H9 (cell line): Measurements from ENCODE around the gene SPTA1. TPM values are rescaled to one million over a fixed set of nuclear protein-coding genes. Genes with fewer than 3 reads are reported as not detected.

Experiments
- DNase-seq: peaks from one replicate; pipeline ENCODE4 v3.0.0-alpha.2; 2017
- H2AFZ ChIP-seq: one replicate; pipeline ENCODE4 v1.6.1; 2013; ENCODE audit warnings: mild to moderate bottlenecking, low read length, control low read depth, moderate library complexity
- H2AK5ac ChIP-seq: 2 replicates; pipeline ENCODE4 v1.6.1; 2013; ENCODE audit warnings: low read length, control low read depth, mixed read lengths; ENCODE audit not compliant: insufficient read length
- H2BK120ac ChIP-seq: one replicate; pipeline ENCODE4 v1.6.1; 2013; ENCODE audit warnings: low read depth, mild to moderate bottlenecking, low read length, control low read depth, inconsistent platforms; ENCODE audit not compliant: poor library complexity, severe bottlenecking
- H2BK12ac ChIP-seq: 2 replicates; pipeline ENCODE4 v1.6.1; 2013; ENCODE audit warnings: low read length, control low read depth, mixed read lengths, low read depth; ENCODE audit not compliant: insufficient read length
- H2BK15ac ChIP-seq: 2 replicates; pipeline ENCODE4 v1.6.1; 2013; ENCODE audit warnings: low read depth, low read length, control low read depth
- H2BK20ac ChIP-seq: one replicate; pipeline ENCODE4 v1.6.1; 2013; ENCODE audit warnings: low read depth, mild to moderate bottlenecking, low read length, control low read depth, inconsistent platforms; ENCODE audit not compliant: poor library complexity, severe bottlenecking
- H2BK5ac ChIP-seq: 2 replicates; pipeline ENCODE4 v1.6.1; 2013; ENCODE audit warnings: low read length, control low read depth, mixed read lengths; ENCODE audit not compliant: insufficient read length
- H3K14ac ChIP-seq: 2 replicates; pipeline ENCODE4 v1.6.1; 2013; ENCODE audit warnings: low read length, control low read depth; ENCODE audit not compliant: insufficient read depth
- H3K18ac ChIP-seq: 2 replicates; pipeline ENCODE4 v1.6.1; 2013; ENCODE audit warnings: low read depth, mild to moderate bottlenecking, mixed read lengths, low read length, control low read depth; ENCODE audit not compliant: insufficient read length
- H3K23ac ChIP-seq: 2 replicates; pipeline ENCODE4 v1.6.1; 2013; ENCODE audit warnings: low read length, control low read depth, mixed read lengths, low read depth; ENCODE audit not compliant: insufficient read length
- H3K23me2 ChIP-seq: 2 replicates; pipeline ENCODE4 v1.6.1; 2013; ENCODE audit warnings: low read depth, mild to moderate bottlenecking, mixed read lengths, low read length, control low read depth; ENCODE audit not compliant: insufficient read length, poor library complexity, severe bottlenecking
- H3K27ac ChIP-seq: 2 replicates; pipeline ENCODE4 v1.5.1; 2013; ENCODE audit warnings: low read length, control low read depth, mixed read lengths, low read depth; ENCODE audit not compliant: insufficient read length
- H3K27me3 ChIP-seq: 2 replicates; pipeline ENCODE4 v1.6.1; 2013; ENCODE audit warnings: low read length, control low read depth, inconsistent platforms; ENCODE audit not compliant: insufficient read depth
- H3K4ac ChIP-seq: 2 replicates; pipeline ENCODE4 v1.6.1; 2013; ENCODE audit warnings: low read depth, mild to moderate bottlenecking, control low read depth, inconsistent platforms, low read length, moderate library complexity
- H3K4me1 ChIP-seq: 2 replicates; pipeline ENCODE4 v1.6.1; 2013; ENCODE audit warnings: low read length, control low read depth, inconsistent platforms; ENCODE audit not compliant: insufficient read depth
- H3K4me2 ChIP-seq: 2 replicates; pipeline ENCODE4 v1.6.1; 2013; ENCODE audit warnings: low read length, control low read depth, mixed read lengths; ENCODE audit not compliant: insufficient read length, insufficient read depth
- H3K56ac ChIP-seq: 2 replicates; pipeline ENCODE4 v1.6.1; 2013; ENCODE audit warnings: low read depth, mild to moderate bottlenecking, mixed read lengths, low read length, control low read depth; ENCODE audit not compliant: insufficient read length
- H3K79me1 ChIP-seq: 2 replicates; pipeline ENCODE4 v1.6.1; 2013; ENCODE audit warnings: low read depth, mild to moderate bottlenecking, moderate library complexity, low read length, control low read depth, inconsistent platforms; ENCODE audit not compliant: insufficient read depth, poor library complexity, severe bottlenecking
- H3K79me2 ChIP-seq: 2 replicates; pipeline ENCODE4 v1.6.1; 2013; ENCODE audit warnings: low read length, control low read depth, inconsistent platforms; ENCODE audit not compliant: insufficient read depth
- H3K9ac ChIP-seq: 2 replicates; pipeline ENCODE4 v1.6.1; 2013; ENCODE audit warnings: low read length, control low read depth, mixed read lengths; ENCODE audit not compliant: insufficient read length; ENCODE audit errors: extremely low read depth
- H3K9me3 ChIP-seq: one replicate; pipeline ENCODE4 v1.6.1; 2013; ENCODE audit warnings: low read depth, low read length, inconsistent platforms; ENCODE audit not compliant: control insufficient read depth
- H3T11ph ChIP-seq: one replicate; pipeline ENCODE4 v1.6.1; 2013; ENCODE audit warnings: mild to moderate bottlenecking, low read length, control low read depth, inconsistent platforms
- H4K20me1 ChIP-seq: one replicate; pipeline ENCODE4 v1.6.1; 2013; ENCODE audit not compliant: control insufficient read depth, insufficient read length, insufficient read depth
- H4K5ac ChIP-seq: 2 replicates; pipeline ENCODE4 v1.6.1; 2013; ENCODE audit warnings: low read depth, mild to moderate bottlenecking, mixed read lengths, low read length, control low read depth; ENCODE audit not compliant: insufficient read length
- H4K8ac ChIP-seq: replicated peaks from 2 replicates; pipeline ENCODE4 v1.6.1; 2013; ENCODE audit warnings: low read length, control low read depth, mixed read lengths, low read depth; ENCODE audit not compliant: insufficient read length
- H4K91ac ChIP-seq: 2 replicates; pipeline ENCODE4 v1.6.1; 2013; ENCODE audit warnings: low read depth, mild to moderate bottlenecking, moderate library complexity, mixed read lengths, low read length, control low read depth; ENCODE audit not compliant: insufficient read length
- H3K27ac Mint-ChIP-seq, 3 experiments: 2 replicates in 2 of 3; 3 replicates in 1 of 3; pipeline ENCODE4 v1.8.0; 2020 to 2021; ENCODE audit warnings: mixed read lengths in 3 of 3, mild to moderate bottlenecking in 1 of 3, moderate library complexity in 1 of 3
- H3K27me3 Mint-ChIP-seq: 2 replicates; pipeline ENCODE4 v1.8.0; 2021; ENCODE audit warnings: low read depth, mild to moderate bottlenecking, moderate library complexity, mixed read lengths
- H3K36me3 Mint-ChIP-seq, 3 experiments: 2 replicates in 2 of 3; 3 replicates in 1 of 3; pipeline ENCODE4 v1.8.0; 2020 to 2021; ENCODE audit warnings: low read depth in 3 of 3, mixed read lengths in 3 of 3; ENCODE audit not compliant: insufficient read depth in 1 of 3
- H3K4me1 Mint-ChIP-seq, 2 experiments: 2 replicates each; pipeline ENCODE4 v1.8.0; 2020; ENCODE audit warnings: mixed read lengths in 2 of 2
- H3K4me3 Mint-ChIP-seq, 2 experiments: 2 replicates in 1 of 2; 3 replicates in 1 of 2; pipeline ENCODE4 v1.8.0; 2020 to 2021; ENCODE audit warnings: mild to moderate bottlenecking in 2 of 2, mixed read lengths in 2 of 2, moderate library complexity in 1 of 2
- H3K9me3 Mint-ChIP-seq, 2 experiments: 2 replicates in 1 of 2; 3 replicates in 1 of 2; pipeline ENCODE4 v1.8.0; 2020; ENCODE audit warnings: mild to moderate bottlenecking in 2 of 2, mixed read lengths in 2 of 2, moderate library complexity in 1 of 2
- total RNA-seq: library from RNA; stranded (reverse); gene quantifications from 2 replicates; pipeline ENCODE4 v1.2.1, GENCODE V29; 2021
- TF ChIP-seq, protein P1 (sequence below): fragments of 200-600 bp; sonication (generic); conservative IDR thresholded peaks from 3 replicates; pipeline ENCODE4 v1.8.0; 2021; ENCODE audit warnings: antibody characterized with exemption, mild to moderate bottlenecking

The SPTA1 gene
- total RNA-seq, 1 experiment from 2014 or later: not detected

DNA sequence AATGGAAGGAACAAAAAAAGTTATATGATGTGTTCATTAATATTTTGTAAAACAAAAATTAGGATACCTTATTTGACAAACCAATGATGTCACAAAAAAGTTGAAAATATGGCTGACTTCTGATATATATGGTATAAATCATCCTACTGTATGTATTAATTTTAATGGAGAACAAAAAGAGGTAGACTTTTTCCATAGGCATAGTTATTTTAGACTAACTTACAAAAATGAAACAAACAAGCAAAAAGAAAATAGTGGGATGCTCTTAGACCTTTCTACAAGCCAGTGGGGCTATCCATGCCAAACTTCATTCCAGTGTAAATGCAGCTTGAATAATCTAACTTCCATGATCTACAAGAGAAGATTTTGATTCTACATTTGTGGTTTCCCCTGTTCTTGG, 522 bp upstream of the SPTA1 start:
- Histone ChIP-seq H3K27me3 (no peaks in the 10 kb centered on the region), H3K27ac (no peak overlapping the region), H3T11ph (no peak overlapping the region), H3K9me3 (no peaks in the 10 kb centered on the region), H3K23ac (no peak overlapping the region), H2BK20ac (no peak overlapping the region), H4K8ac (no peak overlapping the region), H3K9ac (no peak overlapping the region), H3K4me2 (no peak overlapping the region), H3K79me1 (no peaks in the 10 kb centered on the region), H2BK15ac (no peak overlapping the region), H2BK12ac (no peak overlapping the region), H4K5ac (no peak overlapping the region), H4K20me1 (no peaks in the 10 kb centered on the region), H4K91ac (no peak overlapping the region), H3K14ac (no peak overlapping the region), H3K4me1 (no peaks in the 10 kb centered on the region), H3K56ac (no peak overlapping the region), H2AK5ac (no peak overlapping the region), H2BK120ac (no peak overlapping the region), H2BK5ac (no peak overlapping the region), H3K79me2 (no peaks in the 10 kb centered on the region), H3K4ac (no peak overlapping the region), H3K23me2 (no peaks in the 10 kb centered on the region), H2AFZ (no peak overlapping the region), H3K18ac (no peak overlapping the region)
- H3K9me3 Mint-ChIP-seq: no peaks in the 10 kb centered on the region; a peak in 1 of 5 replicates
- no peaks in the 10 kb centered on the region for H3K4me1 Mint-ChIP-seq
- no peaks in the 10 kb centered on the region for H3K36me3 Mint-ChIP-seq
- TF ChIP-seq, protein P1, sequence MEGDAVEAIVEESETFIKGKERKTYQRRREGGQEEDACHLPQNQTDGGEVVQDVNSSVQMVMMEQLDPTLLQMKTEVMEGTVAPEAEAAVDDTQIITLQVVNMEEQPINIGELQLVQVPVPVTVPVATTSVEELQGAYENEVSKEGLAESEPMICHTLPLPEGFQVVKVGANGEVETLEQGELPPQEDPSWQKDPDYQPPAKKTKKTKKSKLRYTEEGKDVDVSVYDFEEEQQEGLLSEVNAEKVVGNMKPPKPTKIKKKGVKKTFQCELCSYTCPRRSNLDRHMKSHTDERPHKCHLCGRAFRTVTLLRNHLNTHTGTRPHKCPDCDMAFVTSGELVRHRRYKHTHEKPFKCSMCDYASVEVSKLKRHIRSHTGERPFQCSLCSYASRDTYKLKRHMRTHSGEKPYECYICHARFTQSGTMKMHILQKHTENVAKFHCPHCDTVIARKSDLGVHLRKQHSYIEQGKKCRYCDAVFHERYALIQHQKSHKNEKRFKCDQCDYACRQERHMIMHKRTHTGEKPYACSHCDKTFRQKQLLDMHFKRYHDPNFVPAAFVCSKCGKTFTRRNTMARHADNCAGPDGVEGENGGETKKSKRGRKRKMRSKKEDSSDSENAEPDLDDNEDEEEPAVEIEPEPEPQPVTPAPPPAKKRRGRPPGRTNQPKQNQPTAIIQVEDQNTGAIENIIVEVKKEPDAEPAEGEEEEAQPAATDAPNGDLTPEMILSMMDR: no peak
- no peak for DNase-seq
- H3K27me3 Mint-ChIP-seq: no peaks in the 10 kb centered on the region; the same call in 1 of the 2 replicates
- no peak overlapping the region for H3K4me3 Mint-ChIP-seq
- no peak overlapping the region for H3K27ac Mint-ChIP-seq
